ENCODE results near the gene ODF4.
"Not testable (repeated sequence)": the region's sequence is repeated elsewhere in the genome, so short reads cannot be mapped to it uniquely, and the experiment has no call there.

Gene ODF4

DNA sequence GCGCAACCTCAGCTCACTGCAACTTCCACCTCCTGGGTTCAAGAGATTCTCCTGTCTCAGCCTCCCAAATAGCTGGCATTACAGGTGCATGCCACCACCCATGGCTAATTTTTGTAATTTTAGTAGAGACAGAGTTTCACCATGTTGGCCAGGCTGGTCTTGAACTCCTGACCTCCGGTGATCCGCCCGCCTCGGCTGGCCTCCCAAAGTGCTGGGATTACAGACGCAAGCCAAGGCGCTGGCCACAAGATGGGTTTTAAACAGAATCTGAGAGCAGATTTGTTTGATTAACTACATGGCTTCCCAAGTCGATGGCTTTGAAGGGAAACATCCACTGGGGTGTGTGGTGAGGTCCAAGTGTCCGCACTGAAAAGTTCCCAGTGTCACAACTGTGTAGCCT is 54.9 kb downstream of the ODF4 start:
- not testable (repeated sequence) for DNase-seq (ENCODE audit: low read depth in 2 of 2)

Measured in stimulated activated CD8-positive, alpha-beta memory T cell treated with anti-CD3 and anti-CD28 coated beads, Interleukin-7, amount 100 ng/mL, for 1 hour (primary cell).